Lower leg skin (tissue), 3 donors: ENCODE data around the gene NDUFA1.

ENCODE experiments used
- POLR2A ChIP-seq, 2 donors: fragments of 450-650 bp; IDR thresholded peaks; one replicate each; pipeline ENCODE4 v1.6.1; 2016 to 2017; ENCODE audit warnings: antibody characterized with exemption in 2 of 2, mild to moderate bottlenecking in 1 of 2, moderate library complexity in 1 of 2
- TF ChIP-seq, protein P1 (sequence below), 3 donors: fragments of 450-650 bp; IDR thresholded peaks; one replicate each; pipeline ENCODE4 v1.5.1; 2016; ENCODE audit warnings: antibody characterized with exemption in 3 of 3, mild to moderate bottlenecking in 3 of 3, moderate library complexity in 2 of 3

DNA sequence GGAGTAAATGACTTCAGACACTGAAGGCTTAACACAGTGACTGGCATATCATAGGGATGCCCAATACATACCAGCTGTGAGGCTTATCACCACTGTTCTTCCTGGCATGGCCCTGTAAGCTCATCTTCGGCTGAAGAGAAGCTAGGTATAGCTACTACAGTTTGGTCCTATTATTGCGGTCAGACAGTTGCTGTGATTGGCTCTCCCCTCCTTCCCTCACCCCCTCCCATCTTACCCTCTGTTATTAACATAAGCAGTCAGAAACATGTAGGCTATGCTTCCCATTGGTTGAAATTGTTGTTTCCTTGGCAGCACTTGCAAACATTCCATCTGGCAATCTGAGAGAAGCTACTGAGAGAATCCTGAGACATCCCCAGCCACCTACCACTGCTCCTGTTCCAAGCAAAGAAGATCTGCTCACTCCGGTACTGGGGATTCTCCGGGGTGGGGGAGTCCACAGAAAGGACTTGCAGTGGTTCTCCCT, 24.3 kb downstream of the NDUFA1 start, which contains the start of gene AKAP14:
- TF ChIP-seq POLR2A (IDR thresholded peaks at IDR 0.05) = no peak
- TF ChIP-seq, protein P1, sequence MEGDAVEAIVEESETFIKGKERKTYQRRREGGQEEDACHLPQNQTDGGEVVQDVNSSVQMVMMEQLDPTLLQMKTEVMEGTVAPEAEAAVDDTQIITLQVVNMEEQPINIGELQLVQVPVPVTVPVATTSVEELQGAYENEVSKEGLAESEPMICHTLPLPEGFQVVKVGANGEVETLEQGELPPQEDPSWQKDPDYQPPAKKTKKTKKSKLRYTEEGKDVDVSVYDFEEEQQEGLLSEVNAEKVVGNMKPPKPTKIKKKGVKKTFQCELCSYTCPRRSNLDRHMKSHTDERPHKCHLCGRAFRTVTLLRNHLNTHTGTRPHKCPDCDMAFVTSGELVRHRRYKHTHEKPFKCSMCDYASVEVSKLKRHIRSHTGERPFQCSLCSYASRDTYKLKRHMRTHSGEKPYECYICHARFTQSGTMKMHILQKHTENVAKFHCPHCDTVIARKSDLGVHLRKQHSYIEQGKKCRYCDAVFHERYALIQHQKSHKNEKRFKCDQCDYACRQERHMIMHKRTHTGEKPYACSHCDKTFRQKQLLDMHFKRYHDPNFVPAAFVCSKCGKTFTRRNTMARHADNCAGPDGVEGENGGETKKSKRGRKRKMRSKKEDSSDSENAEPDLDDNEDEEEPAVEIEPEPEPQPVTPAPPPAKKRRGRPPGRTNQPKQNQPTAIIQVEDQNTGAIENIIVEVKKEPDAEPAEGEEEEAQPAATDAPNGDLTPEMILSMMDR (IDR thresholded peaks at IDR 0.05) = no peak
